SW 1271 (cell line): ENCODE measurements around the gene PLS1.
"Not testable (repeated sequence)": the region's sequence is repeated elsewhere in the genome, so short reads cannot be mapped to it uniquely, and the experiment has no call there.

Experiments
- DNase-seq, 2 experiments: peaks; one replicate each; lab custom pipeline; 2025; lab: John Stamatoyannopoulos, UW

Gene PLS1, protein sequence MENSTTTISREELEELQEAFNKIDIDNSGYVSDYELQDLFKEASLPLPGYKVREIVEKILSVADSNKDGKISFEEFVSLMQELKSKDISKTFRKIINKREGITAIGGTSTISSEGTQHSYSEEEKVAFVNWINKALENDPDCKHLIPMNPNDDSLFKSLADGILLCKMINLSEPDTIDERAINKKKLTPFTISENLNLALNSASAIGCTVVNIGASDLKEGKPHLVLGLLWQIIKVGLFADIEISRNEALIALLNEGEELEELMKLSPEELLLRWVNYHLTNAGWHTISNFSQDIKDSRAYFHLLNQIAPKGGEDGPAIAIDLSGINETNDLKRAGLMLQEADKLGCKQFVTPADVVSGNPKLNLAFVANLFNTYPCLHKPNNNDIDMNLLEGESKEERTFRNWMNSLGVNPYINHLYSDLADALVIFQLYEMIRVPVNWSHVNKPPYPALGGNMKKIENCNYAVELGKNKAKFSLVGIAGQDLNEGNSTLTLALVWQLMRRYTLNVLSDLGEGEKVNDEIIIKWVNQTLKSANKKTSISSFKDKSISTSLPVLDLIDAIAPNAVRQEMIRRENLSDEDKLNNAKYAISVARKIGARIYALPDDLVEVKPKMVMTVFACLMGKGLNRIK

DNA sequence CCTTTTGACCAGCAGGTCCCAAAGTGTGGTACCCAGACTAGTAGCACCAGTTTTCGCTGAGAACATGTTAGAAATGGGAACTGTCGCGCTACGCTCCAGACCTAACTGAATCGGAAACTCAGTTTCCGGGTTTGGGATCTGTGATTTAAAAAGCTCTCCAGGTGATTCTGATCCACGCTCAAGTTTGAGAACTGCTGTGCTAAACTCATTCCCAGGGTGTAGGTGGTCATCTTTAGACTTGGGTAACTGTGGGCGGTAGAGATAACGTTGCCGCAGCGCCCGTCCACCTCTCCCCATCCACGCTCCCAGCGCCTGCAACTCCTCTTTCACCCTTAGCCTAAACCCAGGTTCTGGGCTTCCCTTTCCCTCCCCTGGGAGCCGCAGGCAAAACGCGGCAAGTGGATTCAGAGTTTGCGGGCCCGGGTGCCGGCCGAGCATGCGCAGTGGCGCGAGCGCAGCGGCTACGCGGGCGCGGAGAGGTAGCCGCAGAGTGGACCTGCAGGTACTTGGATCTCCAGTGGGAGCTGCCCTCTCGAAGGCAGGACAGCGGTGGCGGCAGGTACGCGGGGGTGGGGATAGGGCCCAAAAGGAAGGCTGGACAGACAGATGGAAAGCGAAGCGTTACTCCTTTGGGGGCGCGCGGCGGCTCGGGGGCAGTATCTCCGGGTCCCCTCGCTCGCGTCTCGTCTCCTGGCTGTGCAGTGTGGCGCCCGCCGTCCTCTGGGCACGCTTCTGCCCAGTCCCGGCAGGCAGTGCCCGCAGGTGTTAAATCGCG lies at the start of gene PLS1:
Gene PLS1 (plus strand): TSS at position 443 of the 775 bp plus-strand sequence. CDS start 67,845 bp downstream, outside the sequence.
- DNase-seq = peak; percentile 79 to 90

DNA sequence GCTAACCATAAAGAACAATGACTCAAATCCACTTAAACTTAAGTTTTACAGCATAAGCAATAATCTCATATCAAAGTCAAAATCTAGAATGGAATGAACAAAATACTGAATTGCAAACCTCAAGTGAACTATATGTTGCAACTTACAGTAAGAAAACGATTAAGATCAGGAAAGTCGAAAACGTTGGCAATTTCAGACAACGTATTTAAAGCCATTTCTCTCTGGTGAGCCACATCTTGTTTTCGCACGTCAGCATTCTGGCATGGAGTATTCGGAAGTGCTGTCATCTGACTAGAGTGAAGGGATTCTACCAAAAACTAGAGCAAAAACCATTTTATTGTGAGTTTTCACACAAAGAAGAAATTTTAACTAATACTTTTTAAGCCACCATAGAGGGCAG lies 46.2 kb upstream of the PLS1 start:
- DNase-seq = no peak

DNA sequence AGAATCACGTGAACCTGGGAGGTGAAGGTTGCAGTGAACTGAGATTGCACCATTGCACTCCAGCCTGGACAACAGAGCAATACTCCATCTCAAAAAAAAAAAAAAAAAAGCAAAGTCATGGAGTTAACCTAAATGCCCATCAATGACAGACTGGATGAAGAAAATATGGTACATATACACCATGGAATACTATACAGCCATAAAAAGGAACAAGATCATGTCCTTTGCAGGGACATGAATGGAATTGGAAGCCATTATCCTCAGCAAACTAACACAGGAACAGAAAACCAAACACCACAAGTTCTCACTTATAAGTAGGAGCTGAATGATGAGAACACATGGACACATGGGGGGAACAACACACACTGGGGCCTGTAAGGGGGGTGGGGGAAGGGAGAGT lies 43.6 kb upstream of the PLS1 start:
- not testable (repeated sequence) for DNase-seq

DNA sequence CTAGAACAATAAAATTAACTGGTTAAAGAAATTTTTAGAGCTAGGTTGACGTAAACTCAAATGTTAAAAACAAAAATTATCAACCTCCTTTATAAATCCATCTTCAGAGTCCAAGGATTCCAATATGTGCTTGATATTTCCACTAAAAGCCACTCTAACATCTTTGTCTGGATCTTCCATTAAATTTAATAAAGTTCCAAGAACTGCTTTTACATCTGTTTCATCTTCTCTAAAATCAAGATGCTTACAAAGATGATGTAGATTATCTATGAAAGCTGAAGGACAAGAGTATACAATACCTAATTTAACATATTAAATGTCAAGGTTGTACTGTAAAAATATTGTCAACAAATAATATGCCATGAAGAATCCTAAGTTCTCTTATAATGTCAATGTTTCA lies 42.5 kb upstream of the PLS1 start:
- DNase-seq = no peak

DNA sequence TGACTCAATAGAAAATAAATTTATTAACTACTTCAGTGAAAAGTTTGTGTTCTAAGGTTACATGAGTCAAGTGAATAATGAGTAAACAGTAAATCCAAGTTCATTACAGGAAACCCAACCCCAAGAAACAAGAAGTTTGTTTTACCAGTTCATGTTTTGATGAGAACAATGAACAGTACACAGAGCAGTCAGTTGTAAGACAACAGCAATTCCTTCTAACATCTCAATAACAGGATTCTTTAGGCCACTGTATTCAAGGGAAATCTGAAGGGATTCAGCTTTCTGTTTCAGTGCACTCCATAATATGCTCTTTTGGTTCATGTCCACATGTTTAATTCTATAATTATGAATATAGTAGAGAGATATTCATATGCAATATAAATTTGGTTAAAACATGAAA lies 36.1 kb upstream of the PLS1 start:
- no peak for DNase-seq

DNA sequence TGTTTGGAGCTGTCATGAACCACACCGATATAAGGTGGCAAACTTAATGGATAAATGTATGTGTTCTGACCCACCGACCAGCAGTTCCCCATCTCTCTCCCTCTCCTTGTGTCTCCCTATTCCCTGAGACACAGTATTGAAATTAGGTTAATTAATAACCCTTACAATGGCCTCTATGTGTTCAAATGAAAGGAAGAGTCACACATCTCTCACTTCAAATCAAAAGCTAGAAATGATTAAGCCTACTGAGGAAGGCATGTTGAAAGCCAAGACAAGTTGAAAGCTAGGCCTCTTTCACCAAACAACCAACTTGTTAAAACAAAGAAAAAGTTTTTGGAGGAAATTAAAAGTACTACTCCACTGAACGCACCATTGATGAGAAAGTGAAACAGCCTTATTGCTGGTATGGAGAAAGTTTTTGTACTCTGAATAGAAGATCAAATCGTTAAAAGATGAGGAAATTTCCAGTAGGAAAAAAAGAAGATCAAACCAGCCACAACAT lies 32.6 kb upstream of the PLS1 start:
- no peak for DNase-seq

DNA sequence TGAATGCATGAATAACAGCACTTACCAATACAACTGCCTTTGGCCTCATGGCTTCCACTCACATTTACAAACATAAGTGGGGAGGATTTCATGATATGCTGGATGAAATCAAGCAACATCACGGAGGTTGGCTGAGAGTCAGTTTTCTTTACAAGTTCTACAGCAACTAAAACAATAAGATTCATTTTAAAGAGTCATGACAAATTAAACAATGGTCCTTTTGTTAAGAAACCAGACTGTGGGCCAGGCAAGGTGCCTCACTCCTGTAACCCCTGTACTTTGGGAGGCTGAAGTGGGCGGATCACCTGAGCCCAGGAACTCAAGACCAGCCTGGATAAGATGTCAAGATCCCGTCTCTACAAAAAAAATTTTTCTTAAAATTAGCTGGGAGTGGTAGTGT lies 30.1 kb upstream of the PLS1 start:
- DNase-seq = no peak

DNA sequence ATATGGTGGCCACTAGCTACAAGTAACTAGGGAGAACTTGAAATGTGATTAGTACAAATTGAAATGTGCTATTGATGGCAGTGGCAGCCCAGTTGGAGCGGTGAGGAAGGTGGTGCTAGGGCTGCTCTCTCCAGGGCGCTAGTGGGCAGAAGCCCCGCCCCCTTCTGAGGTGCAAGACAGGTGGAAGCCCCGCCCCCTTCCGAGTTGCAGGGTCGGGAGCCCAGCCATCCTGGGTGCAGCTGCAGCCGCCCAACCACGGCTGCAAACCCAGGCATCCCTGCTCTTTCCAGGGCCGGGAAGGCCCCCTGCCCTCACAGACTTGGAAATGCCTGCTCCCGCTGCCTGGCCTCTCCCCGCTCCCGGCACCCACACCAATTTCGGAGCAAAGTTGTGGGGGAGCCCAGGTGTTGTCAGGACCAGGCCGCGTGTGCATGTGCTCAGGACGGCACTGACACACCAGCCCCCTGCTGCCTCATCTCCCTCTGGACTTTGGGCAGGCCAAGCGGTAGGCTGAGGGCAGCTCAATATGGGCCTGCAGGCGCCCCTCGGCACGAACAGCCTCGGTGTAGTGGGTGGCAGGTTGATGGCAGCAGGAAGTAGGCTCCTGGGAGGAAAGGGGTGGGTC lies 27.7 kb upstream of the PLS1 start:
- DNase-seq = no peak

DNA sequence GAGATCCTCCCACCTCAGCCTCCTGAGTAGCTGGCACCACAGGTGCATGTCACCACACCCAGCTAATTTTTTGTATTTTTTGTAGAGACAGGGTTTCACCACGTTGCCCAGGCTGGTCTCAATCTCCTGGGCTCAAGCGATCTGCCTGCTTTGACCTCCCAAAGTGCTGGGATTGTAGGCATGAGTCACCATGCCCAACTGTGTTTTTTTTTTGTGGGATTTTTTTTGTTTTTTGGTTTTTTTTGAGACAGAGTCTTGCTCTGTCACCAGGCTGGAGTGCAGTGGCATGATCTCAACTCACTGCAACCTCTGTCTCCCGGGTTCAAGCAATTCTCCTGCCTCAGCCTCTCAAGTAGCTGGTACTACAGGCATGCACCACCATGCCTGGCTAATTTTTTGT lies 26.8 kb upstream of the PLS1 start:
- not testable (repeated sequence) for DNase-seq

DNA sequence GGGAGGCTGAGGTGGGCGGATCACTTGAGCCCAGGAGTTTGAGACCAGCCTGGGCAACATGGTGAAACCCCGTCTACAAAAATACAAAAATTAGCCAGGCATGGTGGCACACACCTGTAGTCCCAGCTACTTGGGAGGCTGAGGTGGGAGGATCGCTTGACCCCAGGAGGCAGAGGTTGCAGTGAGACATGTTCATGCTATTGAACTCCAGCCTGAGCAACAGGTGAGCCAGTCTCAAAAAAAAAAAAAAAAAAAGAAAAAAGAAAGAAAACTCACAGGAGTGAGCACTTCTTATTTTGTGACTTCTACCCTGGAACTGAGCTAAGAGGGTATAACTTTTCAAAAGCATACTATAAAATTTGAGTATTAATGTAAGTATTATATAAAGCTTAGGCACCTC lies 22.0 kb upstream of the PLS1 start:
- not testable (repeated sequence) for DNase-seq

DNA sequence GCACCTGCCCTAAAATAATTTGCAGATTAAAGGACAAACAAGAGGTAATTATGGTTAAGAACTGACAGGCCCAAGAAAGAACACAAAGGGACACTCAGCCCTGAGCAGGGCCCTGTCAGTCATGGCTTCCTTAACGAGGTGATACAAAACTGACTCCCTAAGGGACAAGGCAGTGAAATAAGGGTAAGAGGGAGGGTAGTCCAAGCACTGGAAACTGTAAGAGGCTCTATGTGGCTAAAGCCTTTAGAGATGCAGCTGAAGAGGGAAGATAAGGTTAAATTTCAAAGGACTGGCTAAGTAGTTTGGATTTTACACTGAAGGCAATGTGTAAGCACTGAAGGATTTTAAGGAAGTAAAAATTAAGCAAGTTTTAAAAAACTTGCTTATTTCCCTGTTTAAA lies 21.5 kb upstream of the PLS1 start:
- DNase-seq = no peak

DNA sequence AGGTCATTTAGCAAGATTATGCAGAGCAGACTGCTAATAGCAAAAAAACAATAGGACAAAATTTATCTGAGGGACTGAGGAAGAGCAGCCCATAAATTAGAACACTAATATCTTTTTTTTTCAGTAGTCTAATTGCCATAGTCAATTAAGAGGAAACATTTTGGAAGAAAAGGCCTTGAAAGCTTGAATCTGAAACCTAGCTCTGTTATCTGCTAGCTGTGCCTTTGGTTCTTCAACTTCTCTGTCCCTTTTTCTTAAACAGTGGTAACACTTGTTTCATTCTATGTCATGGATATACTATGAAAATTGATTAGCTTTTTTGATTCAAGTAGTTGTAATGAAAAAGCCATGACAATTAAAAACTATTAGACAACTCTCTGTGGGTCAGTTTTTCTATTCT lies 19.4 kb upstream of the PLS1 start:
- no peak for DNase-seq

DNA sequence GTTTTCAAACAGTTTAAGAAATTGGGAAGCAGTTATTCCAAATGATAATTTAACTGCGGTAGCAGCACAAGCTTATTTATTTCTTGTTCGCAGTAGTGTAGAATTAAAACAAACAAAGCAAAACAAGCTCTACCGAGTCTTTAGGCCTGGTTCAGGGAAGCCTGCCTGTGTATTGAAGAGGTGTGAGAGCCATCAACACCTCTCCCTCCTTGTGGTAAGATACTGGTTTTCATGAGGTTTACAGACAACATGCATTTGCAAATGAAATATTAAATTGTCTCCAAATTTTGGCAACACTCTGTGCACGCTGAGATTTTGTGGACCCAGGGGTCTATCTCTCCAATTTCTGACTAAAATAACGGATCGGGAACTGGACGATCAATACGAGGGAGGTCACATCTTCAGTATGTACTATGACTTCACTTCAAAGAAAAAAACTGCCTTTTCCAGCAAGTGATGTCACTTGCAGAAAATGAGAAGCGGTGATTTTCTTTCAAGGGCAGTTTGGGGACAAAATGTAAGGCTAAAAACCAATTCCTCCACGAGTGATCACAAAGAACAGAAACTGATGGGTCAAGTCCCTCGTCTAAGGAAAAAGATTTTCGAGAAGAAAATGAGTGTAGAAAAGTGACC lies 18.4 kb upstream of the PLS1 start:
- no peak for DNase-seq

DNA sequence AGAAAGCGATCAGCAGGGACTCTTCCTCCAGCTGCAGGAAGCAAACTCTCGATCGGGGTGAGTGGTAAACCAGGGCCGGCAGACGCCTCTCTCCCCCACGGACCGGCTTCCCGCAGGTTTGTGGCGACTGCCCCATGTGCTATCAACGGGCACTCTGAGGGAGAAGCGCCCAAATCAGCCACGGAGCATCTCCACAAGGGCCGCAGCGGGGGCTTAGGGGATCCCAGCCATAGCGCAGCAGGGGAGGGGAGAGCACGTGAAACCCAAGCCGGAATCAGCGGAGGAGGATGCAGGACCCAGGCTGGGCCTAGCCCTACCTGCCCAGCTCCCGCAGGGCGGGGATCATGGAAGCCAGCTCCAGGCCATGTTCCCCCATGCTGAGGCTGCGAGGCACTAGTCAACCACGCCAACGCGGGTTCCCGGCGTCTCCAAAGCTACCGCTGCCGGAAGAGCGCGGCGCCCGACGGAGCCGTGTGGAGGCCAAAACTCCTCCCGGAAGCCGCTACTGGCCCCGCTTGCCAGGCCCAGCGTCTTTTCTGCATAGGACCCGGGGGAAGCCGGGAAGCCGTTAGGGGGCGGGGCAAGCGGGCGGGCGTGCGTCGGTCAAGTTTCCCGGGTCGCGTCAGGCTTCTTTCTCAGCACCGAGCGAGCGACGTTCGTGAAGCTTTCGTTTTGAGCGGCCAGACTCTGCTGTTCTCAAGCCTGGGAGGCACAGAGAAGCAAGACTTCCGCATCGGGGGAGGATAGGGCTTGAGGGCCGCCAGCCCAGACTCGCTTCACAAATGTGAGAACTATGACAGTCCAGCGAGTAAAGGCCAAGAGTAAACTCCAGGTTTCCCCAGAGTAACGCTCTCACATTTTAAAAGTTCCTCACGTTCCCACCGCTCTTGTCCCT lies 17.6 kb upstream of the PLS1 start, which contains the start of gene ATR:
Gene ATR (minus strand): TSS at position 405 of the 895 bp plus-strand sequence. CDS start 29 bp downstream, at position 376.
- peak; percentile 94 for DNase-seq

DNA sequence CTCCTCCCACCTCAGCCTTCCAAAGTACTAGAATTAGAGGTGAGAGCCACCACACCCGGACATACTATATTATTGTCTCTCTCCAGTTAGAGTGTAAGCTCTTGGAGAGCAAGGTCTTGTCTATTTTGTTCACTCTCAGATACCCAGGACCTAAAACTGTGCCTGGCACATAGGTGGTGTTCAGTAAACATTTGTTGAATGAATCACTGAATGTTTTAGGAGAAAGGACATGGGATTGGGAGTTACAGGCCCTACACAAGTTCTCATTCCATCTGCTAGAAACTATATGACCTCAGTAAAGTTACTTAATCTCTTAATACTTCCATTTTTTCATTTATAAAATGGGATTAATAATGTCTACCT lies 16.2 kb upstream of the PLS1 start:
- no peak for DNase-seq

DNA sequence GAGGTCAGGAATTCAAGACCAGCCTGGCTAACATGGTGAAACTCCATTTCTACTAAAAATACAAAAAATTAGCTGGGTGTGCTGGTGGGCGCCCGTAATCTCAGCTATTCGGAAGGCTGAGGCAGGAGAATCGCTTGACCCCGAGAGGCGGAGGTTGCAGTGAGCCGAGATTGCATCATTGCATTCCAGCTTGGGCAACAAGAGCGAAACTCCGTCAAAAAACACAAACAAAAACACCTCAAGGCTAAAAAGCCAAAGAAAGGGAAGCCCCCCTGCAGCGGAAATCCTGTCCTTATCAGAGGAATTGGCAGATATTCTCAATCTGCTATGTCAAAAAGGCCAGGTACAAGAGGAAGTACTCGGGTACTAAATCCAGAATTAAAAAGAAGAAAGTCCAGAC lies 15.1 kb upstream of the PLS1 start:
- DNase-seq = not testable (repeated sequence)

DNA sequence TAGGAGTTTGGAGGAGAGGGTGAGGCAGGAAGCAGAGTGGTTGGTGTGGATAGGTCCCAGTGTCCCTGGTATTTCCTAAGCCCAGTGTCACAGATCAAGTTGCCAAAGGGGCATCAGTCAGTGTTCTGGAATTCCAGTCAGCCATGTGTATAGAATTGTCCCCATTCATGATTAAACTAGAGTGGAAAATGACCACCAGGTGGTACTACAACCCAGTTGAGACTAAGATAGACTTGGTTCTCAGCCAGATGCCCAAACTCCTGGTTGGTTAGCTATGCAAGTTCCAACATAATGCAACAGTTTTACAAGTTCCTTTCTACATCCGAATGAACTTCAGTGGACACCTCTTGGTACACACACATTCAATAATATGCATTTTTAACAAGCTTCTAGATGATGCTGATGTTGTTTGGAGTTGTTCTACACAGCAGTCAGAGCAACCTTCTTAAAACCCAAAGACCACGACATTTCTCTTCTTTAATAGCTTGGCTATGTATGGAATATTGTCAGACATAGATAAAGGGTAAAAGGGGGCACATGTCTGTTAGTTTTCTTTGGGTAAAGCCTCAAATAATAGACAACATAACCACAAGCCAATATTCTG lies 9.3 kb upstream of the PLS1 start:
- DNase-seq = peak; percentile 86 to 94

DNA sequence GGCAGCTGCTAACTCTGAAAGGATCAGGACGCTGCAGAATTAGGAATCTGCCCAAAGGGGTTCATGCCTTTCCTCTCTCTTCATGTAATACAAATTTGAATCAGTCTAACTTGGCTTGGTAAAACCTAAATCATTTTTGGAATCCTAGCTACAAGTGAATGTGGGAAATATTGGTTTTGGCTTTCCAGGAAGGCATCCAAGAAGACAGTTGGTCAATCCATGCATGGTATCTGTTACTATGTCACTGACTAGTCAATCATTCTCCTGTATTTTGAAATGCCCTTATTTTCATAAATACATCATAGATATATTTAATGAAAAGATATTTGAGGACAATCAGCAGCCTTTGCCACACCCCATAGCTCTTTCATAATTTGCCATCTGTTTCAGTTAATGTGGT lies 7.5 kb upstream of the PLS1 start:
- DNase-seq = no peak

DNA sequence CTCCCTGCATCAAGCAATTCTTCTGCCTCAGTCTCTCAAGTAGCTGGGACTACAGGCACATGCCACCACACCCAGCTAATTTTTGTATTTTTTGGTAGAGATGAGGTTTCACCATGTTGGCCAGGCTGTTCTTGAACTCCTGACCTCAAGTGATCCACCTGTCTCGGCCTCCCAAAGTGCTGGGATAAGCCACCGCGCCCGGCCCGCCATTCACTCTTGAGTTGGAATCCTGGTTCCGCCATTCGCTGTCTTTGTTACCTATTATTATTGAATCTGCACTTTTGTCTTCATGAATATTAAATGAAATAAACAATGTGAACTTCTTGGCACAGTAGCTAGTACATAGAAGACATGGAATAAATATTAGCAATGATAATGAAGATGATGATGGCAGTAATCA lies 3.9 kb upstream of the PLS1 start:
- not testable (repeated sequence) for DNase-seq

DNA sequence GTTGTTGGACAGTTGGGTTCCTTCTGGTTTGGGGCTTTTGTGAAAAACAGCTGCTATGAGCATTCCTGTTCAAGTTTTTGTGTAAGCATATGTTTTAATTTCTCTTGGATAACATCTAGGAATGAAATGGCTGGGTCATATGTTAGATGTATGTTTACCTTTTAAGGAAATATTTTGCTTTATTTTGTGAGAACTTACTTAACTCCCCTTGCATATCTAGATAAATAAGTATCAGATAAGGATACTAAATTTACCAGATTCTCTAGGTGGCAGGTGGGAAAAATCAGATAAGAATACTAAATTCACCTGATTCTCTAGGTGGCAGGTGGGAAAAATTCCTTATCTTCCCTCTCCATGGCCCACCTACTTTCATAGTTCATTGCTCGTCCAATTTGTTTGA lies 1.1 kb upstream of the PLS1 start:
- DNase-seq = no peak
